ENCODE data around the gene S100B. TPM values are rescaled to one million over a fixed set of nuclear protein-coding genes. Genes with fewer than 3 reads are reported as not detected.

S100B gene
- total RNA-seq, 1 donor: 1.4 TPM

DNA sequence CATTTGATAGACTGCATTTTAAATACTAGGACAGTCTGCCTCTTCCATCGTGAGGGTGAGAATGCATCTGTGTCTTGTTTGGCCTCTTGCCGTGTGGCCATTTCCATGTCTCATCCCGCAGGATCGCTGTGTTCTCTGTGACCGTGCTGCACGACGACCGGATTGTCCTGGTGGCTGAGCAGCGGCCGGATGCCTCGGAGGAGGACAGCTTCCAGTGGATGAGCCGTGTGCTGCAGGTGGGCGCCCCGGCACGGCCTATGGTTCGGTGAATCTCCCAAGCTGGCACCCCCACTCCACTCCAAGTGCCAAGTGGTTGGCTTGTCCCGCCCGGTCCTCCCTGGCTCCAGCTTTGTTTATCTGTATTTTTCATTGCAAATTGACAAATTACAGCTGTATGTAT lies 55.2 kb downstream of the S100B start:
- Histone ChIP-seq H3K36me3 (ENCODE audit: insufficient read depth, low read length) (peaks cover 75% of the 10 kb centered on the region), H3K27ac (ENCODE audit: low read depth, low read length) (no peak overlapping the region), H4K20me1 (ENCODE audit: insufficient read depth, low read length) (no peaks in the 10 kb centered on the region), H3K4me1 (ENCODE audit: insufficient read depth, low read length) (no peaks in the 10 kb centered on the region), H3K79me2 (ENCODE audit: insufficient read depth, low read length) (no peaks in the 10 kb centered on the region), H3K9me3 (ENCODE audit: low read depth, low read length) (no peaks in the 10 kb centered on the region), H3K4me2 (ENCODE audit: insufficient read depth, low read length) (no peak overlapping the region), H2AFZ (ENCODE audit: low read length) (no peak overlapping the region), H3K27me3 (ENCODE audit: insufficient read depth, low read length) (no peaks in the 10 kb centered on the region), H3K4me3 (ENCODE audit: insufficient read depth, low read length) (no peak overlapping the region)
- no peak for DNase-seq (ENCODE audit: insufficient read length, low spot score, missing footprints)
- TF ChIP-seq, protein P1, sequence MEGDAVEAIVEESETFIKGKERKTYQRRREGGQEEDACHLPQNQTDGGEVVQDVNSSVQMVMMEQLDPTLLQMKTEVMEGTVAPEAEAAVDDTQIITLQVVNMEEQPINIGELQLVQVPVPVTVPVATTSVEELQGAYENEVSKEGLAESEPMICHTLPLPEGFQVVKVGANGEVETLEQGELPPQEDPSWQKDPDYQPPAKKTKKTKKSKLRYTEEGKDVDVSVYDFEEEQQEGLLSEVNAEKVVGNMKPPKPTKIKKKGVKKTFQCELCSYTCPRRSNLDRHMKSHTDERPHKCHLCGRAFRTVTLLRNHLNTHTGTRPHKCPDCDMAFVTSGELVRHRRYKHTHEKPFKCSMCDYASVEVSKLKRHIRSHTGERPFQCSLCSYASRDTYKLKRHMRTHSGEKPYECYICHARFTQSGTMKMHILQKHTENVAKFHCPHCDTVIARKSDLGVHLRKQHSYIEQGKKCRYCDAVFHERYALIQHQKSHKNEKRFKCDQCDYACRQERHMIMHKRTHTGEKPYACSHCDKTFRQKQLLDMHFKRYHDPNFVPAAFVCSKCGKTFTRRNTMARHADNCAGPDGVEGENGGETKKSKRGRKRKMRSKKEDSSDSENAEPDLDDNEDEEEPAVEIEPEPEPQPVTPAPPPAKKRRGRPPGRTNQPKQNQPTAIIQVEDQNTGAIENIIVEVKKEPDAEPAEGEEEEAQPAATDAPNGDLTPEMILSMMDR (IDR thresholded peaks at IDR 0.05; ENCODE audit: extremely low read depth, low read depth, low read length): no peak

Other genes with a start within 250 kb of the S100B start
- gene DIP2A, start 146.2 kb downstream of the S100B start, total RNA-seq: 22.8 and 27.4 TPM in 2 replicates
- 134 and 136 TPM in 2 replicates for gene PRMT2, start 30.6 kb upstream of the S100B start, total RNA-seq

Measured in osteoblast (primary cell).